ENCODE results near the gene UNC79. TPM values are rescaled to one million over a fixed set of nuclear protein-coding genes. Genes with fewer than 3 reads are reported as not detected.
A peak's percentile ranks its signal among the peaks of the same experiment; 100 is the strongest.

Gene UNC79
- total RNA-seq, 2 donors from 2014 or later: 6.0 to 14.4 TPM

- no peak overlapping the region for H3K27ac Mint-ChIP-seq
- Histone ChIP-seq H3K27ac (ENCODE audit: low read depth, low read length) (no peak overlapping the region), H3K4me3 (ENCODE audit: low read length) (no peak overlapping the region), H3K9ac (ENCODE audit: extremely low read depth, low read length, poor library complexity, severe bottlenecking) (no peak overlapping the region), H3K27me3 (ENCODE audit: control insufficient read depth, insufficient read depth, low read length, poor library complexity, severe bottlenecking) (no peaks in the 10 kb centered on the region), H3K4me1 (ENCODE audit: control insufficient read depth, insufficient read depth, low read length) (no peaks in the 10 kb centered on the region), H3K36me3 (ENCODE audit: control insufficient read depth, insufficient read depth, low read length) (no peaks in the 10 kb centered on the region), H3K9me3 (ENCODE audit: control insufficient read depth, low read length) (peaks cover 7% of the 10 kb centered on the region)
- no peaks in the 10 kb centered on the region for H3K36me3 Mint-ChIP-seq (ENCODE audit: low read depth)
- H3K27me3 Mint-ChIP-seq (ENCODE audit: insufficient read depth): no peaks in the 10 kb centered on the region
- DNase-seq: no peak
- no peak overlapping the region for H3K4me3 Mint-ChIP-seq
- TF ChIP-seq CTCF (conservative IDR thresholded peaks at IDR 0.05): no peak
- peaks cover 10% of the 10 kb centered on the region for H3K4me1 Mint-ChIP-seq
- no peaks in the 10 kb centered on the region for H3K9me3 Mint-ChIP-seq
Observed at GRCh38 chr14:93456356-93456755, 25.6 kb downstream of the UNC79 start.

- Histone ChIP-seq H3K36me3 (ENCODE audit: control insufficient read depth, insufficient read depth, low read length) (no peaks in the 10 kb centered on the region), H3K27ac (ENCODE audit: low read depth, low read length) (no peak overlapping the region), H3K27me3 (ENCODE audit: control insufficient read depth, insufficient read depth, low read length, poor library complexity, severe bottlenecking) (no peaks in the 10 kb centered on the region), H3K9ac (ENCODE audit: extremely low read depth, low read length, poor library complexity, severe bottlenecking) (no peak overlapping the region), H3K9me3 (ENCODE audit: control insufficient read depth, low read length) (peaks cover 7% of the 10 kb centered on the region), H3K4me1 (ENCODE audit: control insufficient read depth, insufficient read depth, low read length) (no peaks in the 10 kb centered on the region), H3K4me3 (ENCODE audit: low read length) (no peak overlapping the region)
- DNase-seq: peak; percentile 58
- H3K4me1 Mint-ChIP-seq: peaks cover 14% of the 10 kb centered on the region
- TF ChIP-seq CTCF (conservative IDR thresholded peaks at IDR 0.05): no peak
- WGBS, 2 experiments (ENCODE audit: insufficient coverage in 1 of 2, insufficient read length in 1 of 2): no CpG with 5 or more reads among the region's 1 CpG
- peaks cover 3% of the 10 kb centered on the region for H3K27me3 Mint-ChIP-seq (ENCODE audit: insufficient read depth)
- no peaks in the 10 kb centered on the region for H3K36me3 Mint-ChIP-seq (ENCODE audit: low read depth)
- H3K27ac Mint-ChIP-seq: no peak overlapping the region
- no peak overlapping the region for H3K4me3 Mint-ChIP-seq
- no peaks in the 10 kb centered on the region for H3K9me3 Mint-ChIP-seq
Observed at GRCh38 chr14:93458234-93458633, 27.5 kb downstream of the UNC79 start.

GRCh38 chr14:93462479-93462878 is 31.7 kb downstream of the UNC79 start:
- no peak for DNase-seq
- H3K4me1 ChIP-seq (ENCODE audit: control insufficient read depth, insufficient read depth, low read length): no peaks in the 10 kb centered on the region
- H3K27ac ChIP-seq (ENCODE audit: low read depth, low read length): no peak overlapping the region
- no peak for TF ChIP-seq CTCF (conservative IDR thresholded peaks at IDR 0.05)
- no peaks in the 10 kb centered on the region for H3K27me3 ChIP-seq (ENCODE audit: control insufficient read depth, insufficient read depth, low read length, poor library complexity, severe bottlenecking)
- Mint-ChIP-seq H3K27ac (no peak overlapping the region), H3K27me3 (ENCODE audit: insufficient read depth) (peaks cover 5% of the 10 kb centered on the region), H3K9me3 (no peaks in the 10 kb centered on the region), H3K36me3 (ENCODE audit: low read depth) (no peaks in the 10 kb centered on the region), H3K4me3 (no peak overlapping the region), H3K4me1 (peaks cover 14% of the 10 kb centered on the region)
- no peak overlapping the region for H3K4me3 ChIP-seq (ENCODE audit: low read length)
- no peaks in the 10 kb centered on the region for H3K36me3 ChIP-seq (ENCODE audit: control insufficient read depth, insufficient read depth, low read length)
- H3K9me3 ChIP-seq (ENCODE audit: control insufficient read depth, low read length): no peaks in the 10 kb centered on the region
- WGBS, 2 experiments (ENCODE audit: insufficient coverage in 1 of 2, insufficient read length in 1 of 2): 88 to 92% methylated on average over 3 of the region's 3 CpGs
- H3K9ac ChIP-seq (ENCODE audit: extremely low read depth, low read length, poor library complexity, severe bottlenecking): no peak overlapping the region
